HG02970 (cell line): ENCODE results near the gene CGREF1.
"Not testable (repeated sequence)": the region's sequence is repeated elsewhere in the genome, so short reads cannot be mapped to it uniquely, and the experiment has no call there.

Source experiments
- ATAC-seq: cut with Tn5 transposase; IDR thresholded peaks from one replicate; pipeline ENCODE4 v1.9.1; 2021; ENCODE audit warnings: mild to moderate bottlenecking, moderate library complexity, moderate number of reproducible peaks; ENCODE audit not compliant: unreplicated experiment, low FRiP score

CGREF1 gene

GRCh38 chr2:27117995-27118524, 868 bp downstream of the CGREF1 start:
- no peak for ATAC-seq

DNA sequence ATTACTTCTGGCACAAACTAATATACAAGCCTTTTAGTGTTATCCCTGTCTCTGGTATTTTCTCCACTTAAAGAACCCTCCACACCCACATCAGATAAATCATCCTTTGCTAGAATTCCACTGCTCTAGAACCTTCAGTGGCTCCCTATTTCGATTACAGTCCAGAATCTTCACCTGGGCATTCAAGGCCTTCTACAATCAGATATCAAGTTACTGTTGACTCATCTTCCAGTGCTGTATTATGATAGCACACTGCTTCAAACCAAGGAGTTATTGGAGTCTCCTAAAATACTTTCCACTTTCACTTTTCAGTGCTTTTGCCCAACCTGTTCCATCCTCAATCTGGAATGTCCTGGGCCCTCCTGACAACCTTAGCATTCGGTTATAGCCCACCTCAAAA, 3.4 kb downstream of the CGREF1 start:
- ATAC-seq = no peak

DNA sequence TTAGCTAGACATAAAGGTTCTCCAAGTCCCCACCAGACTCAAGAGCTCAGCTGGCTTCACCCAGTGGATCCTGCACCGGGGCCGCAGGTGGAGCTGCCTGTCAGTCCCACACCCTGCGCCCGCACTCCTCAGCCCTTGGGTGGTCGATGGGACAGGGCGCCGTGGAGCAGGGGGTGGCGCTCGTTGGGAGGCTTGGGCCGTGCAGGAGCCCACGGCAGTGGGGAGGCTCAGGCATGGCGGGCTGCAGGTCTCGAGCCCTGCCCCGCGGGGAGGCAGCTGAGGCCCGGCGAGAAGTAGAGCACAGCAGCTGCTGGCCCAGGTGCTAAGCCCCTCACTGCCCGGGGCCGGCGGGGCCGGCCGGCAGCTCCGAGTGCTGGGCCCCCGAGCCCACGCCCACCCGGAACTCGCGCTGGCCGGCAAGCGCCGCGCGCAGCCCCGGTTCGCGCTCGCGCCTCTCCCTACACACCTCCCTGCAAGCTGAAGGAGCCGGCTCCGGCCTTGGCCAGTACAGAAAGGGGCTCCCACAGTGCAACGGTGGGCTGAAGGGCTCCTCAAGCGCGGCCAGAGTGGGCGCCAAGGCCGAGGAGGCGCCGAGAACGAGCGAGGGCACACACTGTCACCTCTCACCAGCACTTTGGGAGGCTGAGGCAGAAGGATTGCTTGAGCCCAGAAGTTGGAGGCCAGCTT, 7.4 kb downstream of the CGREF1 start:
- ATAC-seq = not testable (repeated sequence)

- not testable (repeated sequence) for ATAC-seq
These were observed 8.2 kb downstream of the CGREF1 start for GRCh38 chr2:27110603-27111352.

DNA sequence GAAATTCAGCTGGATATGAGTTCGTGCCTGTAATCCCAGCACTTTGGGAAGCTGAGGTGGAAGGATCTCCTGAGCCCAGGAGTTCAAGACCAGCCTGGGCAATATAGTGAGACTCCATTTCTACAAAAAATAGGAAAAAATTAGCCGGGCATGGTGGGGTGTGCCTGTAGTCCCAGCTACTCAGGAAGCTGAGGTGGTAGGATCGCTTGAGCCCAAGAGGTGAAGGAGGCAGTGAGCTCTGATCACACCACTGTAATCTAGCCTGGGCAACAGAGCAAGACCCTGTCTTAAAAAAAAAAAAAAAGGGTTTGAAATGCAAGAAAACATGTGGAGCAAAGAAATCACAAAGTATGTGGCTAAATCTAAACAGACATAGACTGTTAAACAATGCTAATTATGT, 9.8 kb downstream of the CGREF1 start:
- no peak for ATAC-seq

- ATAC-seq = no peak
These were observed 10.7 kb downstream of the CGREF1 start for GRCh38 chr2:27108221-27108620.

GRCh38 chr2:27105981-27106380, 12.9 kb downstream of the CGREF1 start:
- no peak for ATAC-seq

GRCh38 chr2:27102329-27102728, 16.6 kb downstream of the CGREF1 start:
- ATAC-seq = no peak

- no peak for ATAC-seq
These were observed 18.9 kb downstream of the CGREF1 start for GRCh38 chr2:27100036-27100435.

- ATAC-seq = no peak
These were observed 19.5 kb downstream of the CGREF1 start for GRCh38 chr2:27099334-27099955.

DNA sequence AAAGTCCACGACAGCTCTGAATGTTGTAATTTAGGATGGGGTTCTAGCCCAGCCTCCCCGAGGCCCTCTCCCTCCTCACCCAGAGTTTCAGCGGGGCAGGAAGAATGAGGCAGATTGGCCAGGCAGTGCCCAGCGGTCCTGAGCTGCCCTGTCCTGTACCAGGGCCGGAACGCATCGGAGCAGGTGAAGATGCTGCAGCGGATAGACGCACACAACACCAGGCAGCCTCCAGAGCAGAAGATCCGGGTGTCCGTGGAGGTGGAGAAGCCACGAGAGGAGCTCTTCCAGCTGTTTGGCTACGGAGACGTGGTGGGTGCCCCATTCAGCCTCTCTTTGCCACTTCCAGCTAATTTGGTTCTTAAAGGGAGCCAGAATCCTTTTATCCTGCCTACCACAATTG, 21.6 kb downstream of the CGREF1 start:
- ATAC-seq = no peak

DNA sequence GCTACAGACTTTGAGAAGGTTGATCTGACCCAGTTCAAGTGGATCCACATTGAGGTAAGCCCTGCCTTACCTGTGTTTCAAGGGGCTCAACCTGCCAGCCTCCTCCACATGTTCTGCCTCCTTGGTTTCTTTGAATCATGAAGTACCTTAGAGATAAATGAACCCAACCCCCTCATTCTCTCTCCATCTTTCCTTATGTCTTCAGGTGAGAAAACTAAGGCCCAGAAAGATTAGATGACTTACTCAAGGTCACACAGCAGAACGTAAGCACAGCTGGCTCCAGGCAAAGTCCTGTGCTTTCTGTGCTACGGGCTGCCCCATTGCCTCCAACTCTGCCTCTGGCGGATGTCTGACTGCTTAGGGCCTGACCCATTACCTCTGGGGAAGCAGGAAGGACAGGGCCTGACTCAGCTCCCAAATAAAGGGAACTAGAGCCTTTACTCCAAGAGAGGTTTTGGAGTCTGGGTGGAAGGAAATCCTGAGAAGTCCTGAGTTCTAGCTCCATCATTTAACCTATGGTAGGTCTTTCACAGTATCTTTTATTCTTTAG, 22.1 kb downstream of the CGREF1 start:
- no peak for ATAC-seq

- ATAC-seq = no peak
These were observed 22.9 kb downstream of the CGREF1 start for GRCh38 chr2:27095745-27096651.

DNA sequence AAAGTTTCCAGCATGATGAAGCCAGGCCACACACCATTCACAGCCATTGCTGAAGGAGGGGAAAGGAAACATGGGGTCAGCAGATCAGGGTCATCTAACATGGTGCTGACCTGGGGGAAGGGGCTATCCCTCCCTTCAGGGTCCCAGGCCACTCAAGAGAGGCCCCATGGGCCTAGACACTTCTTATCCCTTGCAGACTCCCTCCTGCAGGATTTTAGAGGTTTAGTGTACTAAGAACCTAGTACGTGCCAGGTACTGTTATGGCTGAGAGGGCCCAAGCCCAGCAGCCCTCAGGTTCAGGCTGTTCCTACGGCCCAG, 23.5 kb downstream of the CGREF1 start:
- ATAC-seq = no peak

- no peak for ATAC-seq
These were observed 24.5 kb downstream of the CGREF1 start for GRCh38 chr2:27094353-27094984.

DNA sequence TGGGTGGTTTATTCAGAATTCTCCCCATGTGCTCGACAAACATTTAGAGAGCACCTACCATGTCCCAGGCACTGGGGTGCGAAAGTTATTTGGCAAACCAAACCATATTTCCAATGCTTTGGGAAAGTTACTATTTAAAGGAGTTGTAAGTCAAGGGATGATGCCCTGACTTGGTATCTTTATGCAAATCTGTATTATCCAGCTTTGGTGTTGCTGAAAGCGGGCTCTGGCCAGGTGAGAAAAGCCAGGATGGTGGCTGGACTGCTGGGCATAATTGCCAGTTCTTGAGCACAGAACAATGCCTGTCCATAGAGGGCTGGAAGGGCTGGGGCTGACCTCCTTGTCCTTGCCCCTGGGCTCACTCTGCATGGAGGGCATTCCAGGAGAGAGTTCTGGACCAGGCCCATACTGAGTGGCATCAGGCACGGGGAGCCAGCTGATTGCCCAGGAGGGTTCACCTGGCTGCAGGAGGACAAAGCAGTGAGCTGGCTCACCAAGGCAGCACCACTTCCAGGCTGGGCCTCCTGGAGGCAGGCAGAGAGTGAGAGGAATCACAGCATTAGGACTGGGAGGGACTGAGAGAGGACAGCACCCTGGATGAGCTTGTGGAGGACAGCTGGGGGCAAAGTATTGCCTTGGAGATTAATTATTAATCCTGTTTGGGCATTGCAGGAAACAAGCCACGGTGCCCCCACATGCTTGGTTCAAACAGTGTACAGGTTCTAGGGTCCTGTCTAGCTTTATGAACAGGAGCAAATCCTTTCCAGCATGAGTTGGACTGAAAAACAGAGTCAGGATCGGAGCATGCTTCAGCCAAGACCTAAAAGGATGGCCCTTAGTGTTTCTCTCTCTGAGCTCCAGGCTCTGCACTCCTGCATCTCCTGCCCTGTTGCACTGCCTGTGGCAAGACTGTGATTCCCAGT, 25.2 kb downstream of the CGREF1 start:
- ATAC-seq = no peak

DNA sequence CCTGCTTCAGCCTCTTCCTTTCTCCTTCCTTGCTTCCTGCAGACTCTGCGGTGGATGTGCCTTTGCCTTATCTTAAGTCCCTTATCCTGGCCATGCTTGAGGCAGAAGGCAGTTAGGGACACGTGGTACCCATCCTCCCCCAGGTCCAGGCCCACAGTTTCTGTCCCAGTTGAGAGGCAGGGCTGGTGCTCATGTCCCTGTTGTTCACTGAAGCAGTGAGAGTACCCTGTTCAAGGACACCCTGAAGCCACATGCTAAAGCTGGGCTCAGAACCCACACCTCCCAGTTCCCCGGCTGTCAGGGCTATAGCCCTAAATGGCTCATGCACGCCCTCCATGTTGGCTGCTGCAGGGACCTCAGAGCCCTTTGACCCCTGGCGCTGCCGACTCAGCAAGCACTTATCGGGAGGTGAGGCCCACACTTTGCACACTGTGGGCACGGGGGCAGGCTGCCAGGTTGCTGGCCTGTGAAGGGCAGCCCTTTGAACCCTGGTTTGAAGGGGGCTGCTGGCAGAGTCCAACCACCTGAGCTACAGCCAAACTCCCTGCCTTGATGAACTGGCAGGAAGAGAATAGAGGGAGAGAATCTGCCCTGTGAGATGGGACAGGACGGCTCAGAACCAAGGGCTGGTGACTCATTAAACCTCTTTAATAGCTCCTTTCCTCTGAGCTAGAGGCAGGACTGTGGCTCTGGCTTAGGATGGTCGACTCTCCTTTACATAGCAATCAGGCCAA, 26.1 kb downstream of the CGREF1 start:
- ATAC-seq = no peak
